H1 (cell line): ENCODE results near the gene ERN2.

Source experiments
- BRCA1 ChIP-seq: IDR thresholded peaks from 2 replicates; pipeline ENCODE4 v1.6.1; 2012; ENCODE audit warnings: low read depth, low read length, improper control_type of control experiment
- CTCF ChIP-seq, 3 experiments: IDR thresholded peaks; 1 replicate in 2 of 3; 2 replicates in 1 of 3; pipeline versions ENCODE4 v1.5.1 to v1.6.1; 2011; ENCODE audit warnings: low read length in 3 of 3, mild to moderate bottlenecking in 3 of 3, inconsistent platforms in 2 of 3, low read depth in 1 of 3, moderate library complexity in 1 of 3; ENCODE audit not compliant: insufficient read depth in 1 of 3; ENCODE audit errors: control extremely low read depth in 1 of 3
- EP300 ChIP-seq, 2 experiments: IDR thresholded peaks; 1 replicate in 1 of 2; 2 replicates in 1 of 2; pipeline ENCODE4 v1.6.1; 2011 to 2012; ENCODE audit warnings: low read depth in 2 of 2, low read length in 2 of 2, mild to moderate bottlenecking in 2 of 2, borderline replicate concordance in 1 of 2, inconsistent platforms in 1 of 2, moderate library complexity in 1 of 2
- JUND ChIP-seq: IDR thresholded peaks from 2 replicates; pipeline ENCODE4 v1.6.1; 2011; ENCODE audit warnings: mild to moderate bottlenecking, improper control_type of control experiment, low read length
- POLR2AphosphoS5 ChIP-seq: IDR thresholded peaks from 2 replicates; pipeline ENCODE4 v1.6.1; 2011; ENCODE audit warnings: low read depth, low read length
- RAD21 ChIP-seq, 2 experiments: IDR thresholded peaks in 1 of 2; conservative IDR thresholded peaks in 1 of 2; 2 replicates each; pipeline ENCODE4 v1.6.1; 2011; ENCODE audit warnings: low read depth in 2 of 2, low read length in 2 of 2, improper control_type of control experiment in 1 of 2, inconsistent platforms in 1 of 2, mild to moderate bottlenecking in 1 of 2, moderate library complexity in 1 of 2
- TAF1 ChIP-seq: IDR thresholded peaks from 2 replicates; pipeline ENCODE4 v1.6.1; 2011; ENCODE audit warnings: mild to moderate bottlenecking, low read depth, low read length
- ZNF274 ChIP-seq: IDR thresholded peaks from 2 replicates; pipeline ENCODE4 v1.7.0; 2012; ENCODE audit warnings: low read length, borderline replicate concordance; ENCODE audit errors: extremely low read depth
- TF ChIP-seq, protein P1 (sequence below): IDR thresholded peaks from 2 replicates; pipeline ENCODE4 v1.6.1; 2012; ENCODE audit warnings: low read length, inconsistent platforms

GRCh38 chr16:23754594-23755483, 41.8 kb upstream of the ERN2 start, which contains the start of gene CHP2:
- TF ChIP-seq CTCF (IDR thresholded peaks at IDR 0.05; ENCODE audit: control extremely low read depth in 1 of 3, insufficient read depth in 1 of 3, low read depth in 1 of 3, low read length in 3 of 3) (no peak), BRCA1 (no peak), RAD21 (IDR thresholded peaks at IDR 0.05 in 1 of 2, conservative IDR thresholded peaks at IDR 0.05 in 1 of 2; ENCODE audit: low read depth in 2 of 2, low read length in 2 of 2) (no peak), TAF1 (no peak), ZNF274 (no peak), EP300 (IDR thresholded peaks at IDR 0.05; ENCODE audit: borderline replicate concordance in 1 of 2, low read depth in 2 of 2, low read length in 2 of 2) (no peak), JUND (no peak), POLR2AphosphoS5 (no peak)
- TF ChIP-seq, protein P1, sequence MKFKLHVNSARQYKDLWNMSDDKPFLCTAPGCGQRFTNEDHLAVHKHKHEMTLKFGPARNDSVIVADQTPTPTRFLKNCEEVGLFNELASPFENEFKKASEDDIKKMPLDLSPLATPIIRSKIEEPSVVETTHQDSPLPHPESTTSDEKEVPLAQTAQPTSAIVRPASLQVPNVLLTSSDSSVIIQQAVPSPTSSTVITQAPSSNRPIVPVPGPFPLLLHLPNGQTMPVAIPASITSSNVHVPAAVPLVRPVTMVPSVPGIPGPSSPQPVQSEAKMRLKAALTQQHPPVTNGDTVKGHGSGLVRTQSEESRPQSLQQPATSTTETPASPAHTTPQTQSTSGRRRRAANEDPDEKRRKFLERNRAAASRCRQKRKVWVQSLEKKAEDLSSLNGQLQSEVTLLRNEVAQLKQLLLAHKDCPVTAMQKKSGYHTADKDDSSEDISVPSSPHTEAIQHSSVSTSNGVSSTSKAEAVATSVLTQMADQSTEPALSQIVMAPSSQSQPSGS: no peak
